GM21576 (cell line): ENCODE data around the gene AGFG2.
"Not testable (repeated sequence)": the region's sequence is repeated elsewhere in the genome, so short reads cannot be mapped to it uniquely, and the experiment has no call there.

Experiments used
- ATAC-seq: cut with Tn5 transposase; IDR thresholded peaks from one replicate; pipeline ENCODE4 v1.9.1; 2021; ENCODE audit warnings: mild to moderate bottlenecking, moderate library complexity; ENCODE audit not compliant: unreplicated experiment

The AGFG2 gene

GRCh38 chr7:100546926-100547800 is 8.2 kb downstream of the AGFG2 start:
- no peak for ATAC-seq

- no peak for ATAC-seq
These were observed 8.9 kb downstream of the AGFG2 start for GRCh38 chr7:100547872-100548271.

GRCh38 chr7:100548446-100548845 is 9.4 kb downstream of the AGFG2 start:
- ATAC-seq, result not testable (repeated sequence)

- no peak for ATAC-seq
These were observed 13.5 kb downstream of the AGFG2 start for GRCh38 chr7:100552532-100552931.

- no peak for ATAC-seq
These were observed 14.0 kb downstream of the AGFG2 start for GRCh38 chr7:100553032-100553431.

GRCh38 chr7:100555701-100556100 is 16.7 kb downstream of the AGFG2 start:
- ATAC-seq, result no peak

- no peak for ATAC-seq
These were observed 17.5 kb downstream of the AGFG2 start for GRCh38 chr7:100556541-100556940.

GRCh38 chr7:100559127-100559526 is 20.1 kb downstream of the AGFG2 start:
- no peak for ATAC-seq

GRCh38 chr7:100561491-100562194 is 22.6 kb downstream of the AGFG2 start:
- ATAC-seq, result no peak

- ATAC-seq, result no peak
These were observed 23.4 kb downstream of the AGFG2 start for GRCh38 chr7:100562195-100563099.

- ATAC-seq, result no peak
These were observed 24.1 kb downstream of the AGFG2 start for GRCh38 chr7:100563100-100563564.

GRCh38 chr7:100563809-100564400 is 24.9 kb downstream of the AGFG2 start:
- ATAC-seq, result no peak

- ATAC-seq, result not testable (repeated sequence)
These were observed 25.4 kb downstream of the AGFG2 start for GRCh38 chr7:100564405-100564804.

GRCh38 chr7:100565133-100565571 is 26.1 kb downstream of the AGFG2 start:
- ATAC-seq, result no peak

GRCh38 chr7:100566018-100566531 is 27.1 kb downstream of the AGFG2 start:
- ATAC-seq, result no peak

GRCh38 chr7:100567031-100567730 is 28.2 kb downstream of the AGFG2 start:
- ATAC-seq, result no peak

- ATAC-seq, result no peak
These were observed 28.8 kb downstream of the AGFG2 start for GRCh38 chr7:100567751-100568175.

GRCh38 chr7:100568176-100568895 is 29.3 kb downstream of the AGFG2 start:
- no peak for ATAC-seq
